ENCODE data around the gene RECQL5.
A peak's percentile ranks its signal among the peaks of the same experiment; 100 is the strongest.
"Not testable (repeated sequence)": the region's sequence is repeated elsewhere in the genome, so short reads cannot be mapped to it uniquely, and the experiment has no call there.

The RECQL5 gene

DNA sequence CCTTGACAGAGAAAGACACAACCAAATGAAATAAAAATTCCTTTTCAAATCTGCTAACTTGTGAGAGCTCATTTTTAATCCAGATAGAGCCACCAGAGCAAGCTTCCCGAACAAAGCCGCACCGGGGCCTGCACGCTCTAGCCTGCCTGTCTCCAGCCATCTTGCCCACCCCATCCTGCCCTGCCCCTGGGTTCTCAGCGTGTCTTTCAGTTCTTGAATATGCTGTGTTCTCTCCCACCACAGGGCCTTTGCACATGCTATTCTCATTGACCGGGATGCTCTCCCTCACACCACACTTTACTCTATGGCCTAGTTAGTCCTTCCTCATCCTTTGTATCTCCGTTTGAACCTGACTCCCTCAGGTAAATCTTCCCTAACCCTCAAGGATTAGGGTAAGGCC, 19.0 kb downstream of the RECQL5 start:
- no peak for DNase-seq (ENCODE audit: low spot score)

DNA sequence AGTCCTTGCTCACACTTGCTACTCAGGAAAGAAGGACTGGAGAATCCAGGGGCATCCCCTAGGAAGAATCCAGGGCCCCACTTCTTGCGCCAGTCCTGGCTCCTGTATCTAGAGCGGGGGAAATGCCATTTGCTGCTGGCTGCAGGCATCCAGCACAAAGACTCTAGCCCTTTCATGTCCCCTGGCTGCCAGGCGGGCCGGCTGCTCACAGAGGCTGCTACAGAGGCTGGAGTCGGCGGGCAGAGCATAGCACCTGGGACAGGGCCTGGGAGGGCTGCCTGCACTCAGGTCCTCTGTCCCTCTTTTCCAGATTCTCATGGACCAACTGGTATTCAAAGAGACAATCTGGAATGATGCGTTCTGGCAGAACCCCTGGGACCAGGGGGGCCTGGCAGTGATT, 19.9 kb downstream of the RECQL5 start:
- DNase-seq (ENCODE audit: low spot score), result no peak

DNA sequence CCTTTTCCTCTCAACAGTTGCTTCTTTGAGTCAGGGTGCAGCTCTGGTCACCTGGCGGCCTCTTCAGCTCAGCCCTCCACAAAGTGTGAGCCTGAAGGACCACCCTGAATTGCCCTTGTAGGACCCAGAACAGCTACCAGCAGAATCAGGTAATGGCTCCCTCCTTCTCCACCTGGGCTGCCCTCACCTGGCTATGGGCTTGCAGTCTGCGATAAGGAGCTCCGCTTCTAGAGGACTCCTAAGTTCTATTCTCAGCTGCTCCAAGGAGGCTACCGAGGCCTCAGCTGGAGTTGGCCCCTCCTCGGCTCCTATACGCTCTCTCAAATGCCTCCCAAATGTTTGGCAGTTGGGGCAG, 20.3 kb downstream of the RECQL5 start:
- DNase-seq (ENCODE audit: low spot score), result no peak

DNA sequence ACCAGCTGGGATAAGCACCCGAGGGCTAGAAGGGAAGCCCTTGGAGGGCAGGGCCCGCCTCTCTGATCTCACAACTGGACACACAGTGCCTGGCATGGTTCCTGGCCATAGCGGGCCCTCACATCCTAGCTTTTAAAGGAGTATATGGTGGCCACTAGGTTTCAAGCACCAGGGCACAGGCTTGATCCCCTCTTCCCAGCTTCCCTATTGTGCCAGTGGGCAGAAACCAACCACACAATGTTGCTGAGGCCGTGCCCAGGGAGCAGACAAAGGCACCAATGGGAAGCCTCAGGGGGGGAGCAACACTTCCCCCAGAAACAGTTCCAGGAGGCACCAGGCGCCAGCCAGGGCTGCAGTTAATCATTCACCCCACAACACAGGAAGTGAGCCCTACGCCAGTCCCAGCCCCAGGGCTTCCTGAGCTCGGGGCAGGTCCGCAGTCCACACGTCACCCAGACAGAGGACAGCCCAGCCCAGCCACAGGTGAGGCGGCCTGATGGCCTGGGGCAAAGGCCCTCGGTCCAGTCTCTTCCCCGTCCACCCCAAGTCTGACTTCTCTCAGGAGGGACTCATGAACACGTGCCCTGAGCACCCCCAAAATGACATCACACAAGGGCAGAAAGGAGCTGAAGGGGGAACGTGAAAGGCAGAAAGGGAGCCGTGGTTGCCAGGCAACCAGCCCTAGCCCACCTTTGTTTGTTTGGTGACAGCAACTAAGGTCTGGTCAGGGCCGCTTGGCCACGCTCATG, 20.9 kb downstream of the RECQL5 start:
- DNase-seq (ENCODE audit: low spot score), result peak; percentile 97

DNA sequence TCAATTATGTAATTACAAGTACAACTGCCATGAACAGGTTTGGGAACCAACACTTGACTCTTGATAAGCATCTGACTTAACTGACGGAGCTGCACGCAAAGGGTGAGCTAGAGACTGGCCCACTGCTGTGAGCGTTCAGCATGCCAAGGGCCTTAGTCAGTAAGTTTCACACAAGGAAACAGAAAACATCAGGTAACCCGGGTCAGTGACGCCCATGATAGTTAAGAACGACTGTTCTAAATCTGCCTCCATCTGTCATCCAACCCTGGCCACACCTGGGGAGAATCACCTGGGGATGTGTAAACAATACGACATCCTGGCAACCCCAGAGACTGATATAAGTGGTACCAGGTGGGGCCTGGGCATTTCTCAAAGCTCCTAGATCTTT, 21.5 kb downstream of the RECQL5 start:
- no peak for DNase-seq (ENCODE audit: low spot score)

DNA sequence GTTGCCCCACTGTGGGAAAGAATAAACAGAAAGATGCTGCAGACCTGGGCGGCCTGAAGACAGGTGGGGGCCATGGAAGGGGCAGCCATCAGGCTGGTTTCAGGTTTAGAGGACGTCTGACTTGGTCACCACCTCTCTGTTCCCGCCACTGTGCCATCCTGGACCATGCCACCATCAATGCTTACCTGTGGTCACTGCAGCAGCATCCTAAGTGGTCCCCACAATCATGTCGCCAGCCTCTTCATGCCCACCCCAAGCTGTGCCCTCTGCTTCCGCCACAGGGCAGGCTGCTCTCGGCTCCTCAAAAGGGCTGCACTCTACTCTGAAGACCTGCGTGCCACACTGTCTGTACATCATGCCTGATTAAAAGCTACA, 23.3 kb downstream of the RECQL5 start:
- DNase-seq (ENCODE audit: low spot score), result no peak

DNA sequence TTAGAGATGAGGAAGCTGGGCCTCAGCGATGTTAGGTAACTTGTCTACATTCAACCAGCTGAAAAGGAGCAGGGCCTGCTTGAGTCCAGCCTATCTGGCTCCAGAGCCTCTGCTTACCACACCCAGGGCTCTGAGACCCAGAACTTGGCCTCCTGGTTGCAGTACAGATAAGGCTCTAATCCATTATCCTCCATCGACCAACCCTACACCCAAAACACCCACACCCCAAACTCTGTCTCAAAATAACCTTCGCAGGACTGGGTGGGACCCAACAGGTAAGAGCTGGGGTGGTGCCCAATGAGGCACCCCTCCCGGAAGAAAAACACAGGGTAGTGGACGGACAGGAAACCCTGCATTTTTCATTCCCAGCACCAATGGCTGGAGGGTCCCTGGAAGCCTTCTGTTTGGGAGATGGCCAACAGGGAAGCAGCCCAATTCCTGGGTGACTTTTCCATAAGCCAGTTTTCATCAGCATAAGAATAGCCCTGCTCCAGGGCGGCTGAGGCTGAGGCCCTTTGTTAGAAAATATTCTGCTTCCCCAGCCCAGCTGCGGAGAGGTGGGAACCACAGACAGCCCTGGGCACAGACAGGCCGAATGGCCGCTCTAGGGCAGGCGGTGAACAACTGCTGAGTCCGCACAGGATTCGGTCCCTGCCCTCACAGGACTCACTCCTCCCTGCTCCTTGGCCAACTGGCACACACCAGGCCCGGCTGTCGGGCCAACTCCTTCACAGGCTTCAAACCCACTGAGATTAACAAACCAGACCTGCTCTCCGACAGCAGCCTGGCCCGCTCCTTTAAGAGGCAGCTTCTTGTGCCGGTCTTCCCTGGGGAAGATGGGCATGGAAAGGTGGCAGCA, 23.9 kb downstream of the RECQL5 start:
- no peak for DNase-seq (ENCODE audit: low spot score)

DNA sequence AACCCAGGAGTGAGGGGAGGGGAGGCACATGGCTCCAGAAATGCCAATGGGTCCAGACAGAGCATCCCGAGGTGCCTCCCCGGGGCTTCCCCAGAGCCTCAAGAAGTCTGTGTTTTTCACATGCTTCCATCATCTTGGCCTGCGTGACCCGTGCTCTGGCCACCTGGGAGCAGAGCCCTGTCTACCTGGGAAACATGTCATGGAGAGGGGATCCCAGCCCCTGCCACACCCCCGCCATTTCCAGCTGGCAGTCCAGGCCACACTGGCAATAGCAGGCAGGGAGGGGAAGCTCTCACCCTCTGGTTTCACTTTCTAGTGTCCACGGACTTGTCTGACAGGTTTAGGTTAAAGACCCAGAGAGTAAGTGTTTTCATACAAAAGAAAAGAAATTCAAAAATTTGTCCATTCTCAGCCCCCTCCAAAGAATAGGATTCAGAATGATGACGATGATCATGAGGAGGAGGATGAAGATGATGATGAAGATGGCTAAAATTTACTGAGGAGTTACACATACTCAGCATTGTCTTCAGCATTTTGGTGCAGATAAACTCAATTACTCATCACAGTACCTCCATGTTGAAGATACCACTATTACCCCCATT, 24.7 kb downstream of the RECQL5 start:
- no peak for DNase-seq (ENCODE audit: low spot score)

DNA sequence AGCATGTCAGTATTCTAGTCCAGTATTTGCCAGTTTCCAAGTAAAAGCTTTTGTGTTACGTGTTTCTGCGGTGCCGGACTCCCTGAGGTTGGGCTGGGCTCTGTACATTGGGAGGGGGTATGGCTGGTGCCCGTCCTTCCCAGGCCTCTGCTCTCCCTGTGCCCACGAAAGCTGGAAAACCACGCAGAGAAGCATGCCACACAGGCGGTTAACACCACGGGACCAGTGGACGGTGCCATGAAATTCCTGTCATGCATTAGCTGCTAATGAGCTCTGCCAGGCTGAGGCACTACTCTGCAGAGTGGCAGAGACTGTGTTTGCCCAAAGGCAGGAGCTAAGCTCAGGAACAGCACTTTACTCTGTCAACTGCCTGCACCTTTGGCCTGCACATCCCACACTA, 25.6 kb downstream of the RECQL5 start:
- no peak for DNase-seq (ENCODE audit: low spot score)

DNA sequence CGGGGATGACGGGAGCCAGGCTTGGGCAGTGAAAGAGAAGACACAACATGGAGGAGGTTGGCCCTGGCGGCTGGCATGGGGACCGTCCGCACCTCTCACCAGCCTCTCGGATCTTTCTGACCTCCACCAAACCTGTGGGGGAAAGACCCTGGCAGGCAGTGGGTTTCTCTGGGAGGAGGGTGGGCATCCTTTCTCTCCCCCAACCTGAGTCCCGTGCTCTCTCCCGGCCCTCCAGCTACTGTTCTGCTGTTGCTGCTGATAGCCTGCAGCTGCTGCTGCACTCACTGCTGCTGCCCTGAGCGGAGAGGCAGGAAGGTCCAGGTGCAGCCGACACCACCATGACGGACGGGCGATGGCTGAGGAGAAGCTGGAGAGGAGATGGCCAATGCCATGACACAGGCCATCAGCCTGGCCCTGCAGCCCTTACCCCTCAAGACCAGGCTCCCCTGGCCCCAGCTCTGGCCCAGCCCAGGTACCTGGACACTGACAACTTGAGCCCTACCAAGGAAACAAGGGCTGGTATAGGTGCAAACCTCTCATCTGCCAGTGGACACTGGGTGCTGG, 26.3 kb downstream of the RECQL5 start:
- DNase-seq (ENCODE audit: low spot score), result no peak

DNA sequence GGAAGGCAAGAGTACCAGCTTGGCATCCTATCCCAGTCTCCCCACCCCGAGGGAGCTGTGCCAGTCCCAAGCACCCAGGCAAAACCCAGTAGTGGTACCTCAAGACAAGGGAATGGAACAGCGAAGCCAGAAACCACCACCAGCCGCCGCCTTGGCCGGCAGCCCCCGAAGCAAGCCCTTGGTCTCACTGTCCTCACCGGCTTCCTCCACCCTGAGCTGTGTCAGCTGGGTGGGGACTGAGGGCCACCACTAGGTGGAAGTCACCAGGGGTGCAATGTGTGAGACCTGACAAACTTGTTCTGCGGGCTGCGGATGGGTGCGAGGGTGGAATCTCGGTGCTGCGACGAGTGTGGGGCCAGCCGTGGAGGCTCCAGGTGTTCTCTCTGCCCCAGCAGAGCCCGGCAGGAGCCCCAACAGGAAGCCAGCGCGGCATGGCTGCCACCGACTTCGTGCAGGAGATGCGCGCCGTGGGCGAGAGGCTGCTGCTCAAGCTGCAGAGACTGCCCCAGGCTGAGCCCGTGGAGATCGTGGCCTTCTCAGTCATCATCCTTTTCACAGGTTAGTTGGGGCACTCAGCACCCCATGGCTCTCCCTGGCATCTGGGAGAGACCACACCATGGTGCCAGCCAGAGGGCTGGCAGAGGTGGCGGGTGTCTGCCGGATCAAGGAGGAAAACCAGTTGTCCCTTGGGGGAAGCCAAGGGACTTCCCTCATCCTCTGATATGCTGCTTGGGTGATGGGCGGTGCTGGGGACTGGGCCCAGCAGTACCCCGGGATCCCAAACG, 27.0 kb downstream of the RECQL5 start:
- no peak for DNase-seq (ENCODE audit: low spot score)

DNA sequence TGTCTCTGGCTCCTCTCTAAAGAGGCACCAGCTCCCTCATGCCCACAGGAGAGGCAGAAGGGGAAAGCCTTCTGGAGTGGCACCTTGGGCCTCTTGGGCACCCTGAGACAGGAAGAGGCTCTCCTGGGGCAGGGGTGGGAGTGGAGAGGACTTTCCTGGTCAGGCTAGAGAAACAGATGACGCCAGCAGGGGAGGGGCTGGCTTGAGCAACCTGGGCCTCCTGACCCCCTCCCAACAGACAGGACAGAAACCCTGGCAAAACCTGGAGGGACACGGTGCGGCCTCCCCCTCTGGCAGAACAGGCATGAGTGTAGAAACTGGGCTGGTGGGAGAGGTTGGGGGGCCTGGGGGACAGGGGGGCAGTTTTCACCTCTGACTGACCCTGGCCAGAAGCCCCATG, 27.6 kb downstream of the RECQL5 start:
- DNase-seq (ENCODE audit: low spot score), result no peak

DNA sequence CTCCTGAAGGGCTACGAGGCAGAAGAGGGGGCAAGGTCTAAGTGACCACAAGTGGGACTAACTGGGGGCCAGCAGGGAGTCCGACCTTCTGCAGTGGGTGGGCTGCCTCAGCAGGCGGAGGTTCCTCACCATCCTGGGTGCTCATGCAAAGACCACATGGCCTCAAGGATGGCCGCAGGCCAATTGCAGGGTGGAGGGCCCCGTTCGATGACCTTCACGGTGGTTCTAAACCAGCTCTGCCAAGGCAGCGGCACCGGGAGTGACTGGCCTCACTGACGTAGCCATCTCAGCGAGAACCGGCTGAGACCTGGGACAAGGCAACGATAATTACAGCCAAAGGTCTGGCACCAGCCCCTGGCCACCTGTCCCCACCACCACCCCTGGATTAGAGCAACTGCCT, 28.1 kb downstream of the RECQL5 start:
- DNase-seq (ENCODE audit: low spot score), result no peak

DNA sequence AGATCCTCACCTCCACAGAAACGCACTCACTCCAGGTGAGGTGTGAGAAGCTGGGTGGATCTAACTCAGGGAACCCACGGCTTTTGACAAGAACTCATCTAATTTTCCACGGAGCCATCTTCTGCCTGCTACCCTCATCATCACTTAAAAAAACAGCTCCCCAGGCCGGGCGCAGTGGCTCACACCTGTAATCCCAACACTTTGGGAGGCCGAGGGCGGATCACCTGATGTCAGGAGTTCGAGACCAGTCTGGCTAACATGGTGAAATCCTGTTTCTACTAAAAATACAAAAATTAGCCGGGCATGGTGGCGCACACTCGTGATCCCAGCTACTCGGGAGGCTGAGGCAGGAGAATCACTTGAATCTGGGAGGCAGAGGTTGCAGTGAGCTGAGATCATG, 28.9 kb downstream of the RECQL5 start:
- DNase-seq (ENCODE audit: low spot score), result not testable (repeated sequence)

DNA sequence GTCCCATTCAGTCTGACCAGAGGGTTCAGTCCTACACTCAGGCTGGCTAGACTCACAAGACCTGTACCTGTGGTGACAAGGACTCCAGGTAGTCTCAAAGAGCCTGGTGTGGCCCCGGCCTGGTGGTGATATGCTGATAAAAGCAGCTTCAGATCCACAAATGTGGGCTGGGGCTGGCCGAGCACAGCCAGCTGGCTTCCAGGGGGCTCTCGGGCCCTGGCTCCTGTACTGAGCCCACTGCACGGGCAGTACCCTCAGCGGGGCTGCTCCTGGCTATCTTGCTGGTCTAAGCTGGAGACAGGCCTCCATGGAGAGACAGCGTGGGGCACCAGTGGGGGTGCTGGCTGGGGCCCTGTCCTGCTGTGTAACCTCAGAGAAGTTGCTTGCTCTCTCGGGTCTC, 29.4 kb downstream of the RECQL5 start:
- no peak for DNase-seq (ENCODE audit: low spot score)

DNA sequence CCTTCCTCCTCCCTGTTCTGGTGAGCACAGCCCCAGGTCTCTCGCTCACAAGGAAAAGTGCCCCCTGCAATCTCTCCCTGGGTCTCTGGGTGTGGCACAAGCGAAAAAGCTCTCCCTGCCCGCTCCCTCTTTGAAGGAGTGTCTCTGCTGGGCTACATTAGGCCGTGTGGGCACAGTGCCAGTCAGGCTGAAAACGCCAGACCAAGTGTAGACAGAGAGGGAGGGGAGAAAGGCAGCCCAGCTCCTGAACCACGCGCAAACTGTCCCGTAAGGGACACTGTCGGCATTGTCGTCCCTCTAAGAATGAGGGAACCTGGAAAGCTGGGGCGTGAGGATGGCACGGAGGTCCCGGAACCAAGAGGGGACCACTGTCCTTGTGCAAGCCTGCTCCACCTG, 29.8 kb downstream of the RECQL5 start:
- peak; percentile 74 for DNase-seq (ENCODE audit: low spot score)

DNA sequence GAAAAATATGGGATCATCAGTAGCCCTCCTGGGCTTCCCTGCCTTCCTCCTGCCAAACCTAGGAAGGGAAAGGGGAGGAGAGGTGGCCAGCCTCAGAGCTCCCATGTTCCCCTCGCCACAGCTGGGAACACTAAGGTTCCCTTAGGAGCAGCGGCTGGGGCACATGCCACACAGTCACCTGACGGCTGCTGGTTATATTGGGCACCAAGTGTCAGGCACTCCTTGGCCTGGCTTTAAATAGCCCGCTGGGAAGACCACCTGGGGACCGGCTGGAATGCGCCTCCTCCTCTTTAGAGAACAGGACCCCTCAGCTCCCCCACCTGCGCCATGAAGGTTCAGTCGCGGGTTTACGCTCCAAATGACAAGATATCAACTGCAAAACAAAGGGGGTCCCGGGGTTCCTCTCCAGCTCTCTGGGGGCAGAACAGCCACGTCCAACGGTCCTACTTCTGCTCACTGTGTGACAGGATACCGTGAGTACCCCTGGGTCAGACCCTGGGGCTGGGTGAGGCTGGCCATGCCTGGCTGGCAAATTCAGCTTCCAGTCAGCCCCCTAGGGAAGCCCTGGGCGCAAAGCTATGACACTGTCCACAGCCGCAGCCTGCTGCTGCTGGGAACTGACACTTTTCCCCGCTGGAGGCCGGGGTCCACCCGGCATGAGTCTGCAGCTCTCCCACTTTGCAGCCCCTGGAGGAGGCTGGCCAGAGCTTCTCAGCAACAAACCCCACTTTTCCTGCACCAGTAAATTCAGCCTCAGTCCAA, 30.4 kb downstream of the RECQL5 start:
- DNase-seq (ENCODE audit: low spot score), result no peak

DNA sequence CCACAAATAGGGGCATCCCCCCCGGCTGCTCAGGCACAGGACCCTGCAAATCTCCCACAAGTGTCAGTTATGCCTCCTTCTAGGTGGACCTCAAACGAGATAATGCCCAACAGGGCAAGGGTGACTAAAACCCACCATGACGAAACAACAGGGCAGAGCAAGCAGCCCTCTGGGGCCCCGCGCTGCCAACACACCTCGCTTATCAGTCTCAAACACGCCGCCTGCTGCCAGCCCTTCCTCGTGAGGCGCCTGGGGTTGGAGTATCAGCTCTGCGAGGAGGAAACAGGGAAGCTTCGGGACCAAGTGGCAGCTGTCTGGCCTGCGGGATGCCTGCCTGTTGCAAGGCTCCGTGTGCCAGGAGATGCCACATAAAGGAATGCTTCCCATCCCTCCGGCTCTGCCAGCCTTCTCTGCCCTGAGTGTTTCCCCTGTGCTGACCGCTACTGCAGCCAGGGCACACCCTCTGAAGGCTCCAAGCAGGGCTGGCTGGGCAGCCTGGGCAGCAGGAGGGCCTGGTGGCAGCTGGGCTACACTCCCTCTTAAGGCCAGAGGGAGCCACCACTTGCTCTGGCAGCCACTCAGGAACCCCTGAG, 31.2 kb downstream of the RECQL5 start:
- peak; percentile 65 for DNase-seq (ENCODE audit: low spot score)

DNA sequence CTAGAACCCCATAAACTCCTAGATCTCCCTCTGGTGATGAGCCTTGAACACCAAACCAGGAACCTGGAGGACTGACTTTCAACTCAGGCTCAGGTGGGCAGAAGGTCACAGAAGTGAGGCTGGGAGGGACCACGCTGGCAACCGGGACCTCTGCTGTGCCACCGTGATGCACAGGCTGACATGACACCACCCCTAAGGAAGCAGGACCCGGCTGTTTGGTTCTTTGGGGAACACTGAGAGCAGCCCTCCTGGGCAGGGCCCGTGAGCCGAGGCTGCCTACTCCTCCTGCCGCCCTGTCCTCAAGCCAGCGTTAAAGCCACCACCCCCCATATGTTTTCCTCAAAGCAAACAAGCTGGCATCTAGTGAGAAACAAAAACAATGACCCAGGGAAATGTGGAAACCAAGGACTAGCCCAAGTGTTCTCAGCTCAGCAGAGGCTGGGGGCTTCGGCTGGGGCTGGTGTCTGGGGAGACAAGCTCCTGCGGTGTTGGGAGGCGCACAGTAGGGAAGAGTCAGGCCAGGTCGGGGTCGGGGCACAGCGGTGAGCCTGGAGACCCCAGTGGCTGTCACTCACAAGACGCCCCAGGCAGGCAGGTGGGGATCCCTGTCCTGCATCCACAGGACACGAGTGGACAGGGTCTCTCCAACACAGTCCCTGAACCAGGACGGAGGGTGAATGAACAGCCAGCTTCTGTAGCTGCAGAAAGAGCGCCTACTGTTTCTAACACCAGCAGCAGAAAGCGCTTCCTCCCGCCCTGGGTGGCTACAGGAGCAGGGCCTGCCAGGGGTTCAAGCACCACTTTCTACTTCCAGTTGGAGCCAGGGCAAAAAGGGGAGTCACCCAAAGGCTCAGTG, 32.0 kb downstream of the RECQL5 start:
- DNase-seq (ENCODE audit: low spot score), result peak; percentile 30

DNA sequence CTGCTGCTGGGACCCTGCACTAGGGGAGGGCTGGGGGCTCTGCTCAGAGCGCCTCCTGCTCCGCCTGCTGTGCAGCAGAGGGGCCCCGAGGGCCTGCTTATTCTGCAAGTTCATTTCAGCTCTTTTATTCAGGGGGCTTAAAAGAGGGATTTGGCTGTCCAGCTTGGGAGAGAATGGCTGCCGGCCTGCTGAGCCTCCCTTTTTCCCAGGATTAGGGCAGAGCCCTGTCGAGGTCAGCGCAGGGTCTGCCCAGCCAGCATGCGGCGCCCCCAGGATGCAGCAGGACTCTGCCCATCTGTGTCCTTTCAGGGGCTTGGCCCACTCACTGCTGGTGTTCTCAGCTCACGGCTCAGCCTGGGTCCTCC, 32.6 kb downstream of the RECQL5 start:
- DNase-seq (ENCODE audit: low spot score), result no peak

Data from pons (tissue), 1 donor.